ENCODE results near the gene OR11H6. TPM values are rescaled to one million over a fixed set of nuclear protein-coding genes. Genes with fewer than 3 reads are reported as not detected.

The OR11H6 gene
- polyA plus RNA-seq, 1 of the 3 experiments (the other 2 are of a cell fraction), result not detected

GRCh38 chr14:20195911-20196310, 27.6 kb upstream of the OR11H6 start:
- DNase-seq, result no peak
- Histone ChIP-seq H3K9me3 (no peaks in the 10 kb centered on the region), H3K4me2 (no peak overlapping the region), H3K9me2 (no peaks in the 10 kb centered on the region), H4K20me1 (ENCODE audit: insufficient read depth) (no peaks in the 10 kb centered on the region), H3K9ac (no peak overlapping the region), H3K4me3 (ENCODE audit: low read depth in 2 of 2, low read length in 1 of 2) (no peak overlapping the region), H3K27ac (ENCODE audit: low read depth in 2 of 2, low read length in 1 of 2) (no peak overlapping the region), H3K79me2 (ENCODE audit: insufficient read depth) (no peaks in the 10 kb centered on the region), H3F3A (replicated peaks; ENCODE audit: insufficient read depth) (no peaks in the 10 kb centered on the region), H3K27me3 (ENCODE audit: insufficient read depth) (peaks cover 40% of the 10 kb centered on the region), H3K4me1 (ENCODE audit: control insufficient read depth in 1 of 2, insufficient read depth in 2 of 2, low read depth in 1 of 2, low read length in 1 of 2) (no peaks in the 10 kb centered on the region), H3K36me3 (replicated peaks in 1 of 2; ENCODE audit: control insufficient read depth in 1 of 2, insufficient read depth in 2 of 2, low read length in 1 of 2) (no peaks in the 10 kb centered on the region), H2AFZ (ENCODE audit: low read depth) (no peak overlapping the region)
- TF ChIP-seq SIN3A (IDR thresholded peaks at IDR 0.05; ENCODE audit: borderline replicate concordance, low read depth, low read length), result no peak
- TF ChIP-seq FOSL2 (IDR thresholded peaks at IDR 0.05; ENCODE audit: borderline replicate concordance, low read depth), result no peak
- peak; percentile 66 for TF ChIP-seq CTCF (IDR thresholded peaks at IDR 0.05)
- no peak for TF ChIP-seq SMC3 (IDR thresholded peaks at IDR 0.05; ENCODE audit: low read depth, low read length)
- no peak for TF ChIP-seq ZBTB33 (IDR thresholded peaks at IDR 0.05; ENCODE audit: borderline replicate concordance, low read depth)
- peak; percentile 49 for TF ChIP-seq RAD21 (IDR thresholded peaks at IDR 0.05; ENCODE audit: low read length)
- ChIA-PET CTCF (no interaction called here), POLR2A (no interaction called here)
- WGBS (ENCODE audit: low lambda C conversion rate), result 9% methylated on average over 2 of the region's 2 CpGs

GRCh38 chr14:20197459-20197858, 26.1 kb upstream of the OR11H6 start:
- peaks cover 29% of the 10 kb centered on the region for H3K27me3 ChIP-seq (ENCODE audit: insufficient read depth)
- H3K27ac ChIP-seq (ENCODE audit: low read depth in 2 of 2, low read length in 1 of 2), result no peak overlapping the region
- H3K9me3 ChIP-seq, result no peaks in the 10 kb centered on the region
- no peaks in the 10 kb centered on the region for H3F3A ChIP-seq (replicated peaks; ENCODE audit: insufficient read depth)
- H3K36me3 ChIP-seq (replicated peaks in 1 of 2; ENCODE audit: control insufficient read depth in 1 of 2, insufficient read depth in 2 of 2, low read length in 1 of 2), result no peaks in the 10 kb centered on the region
- ChIA-PET CTCF (no interaction called here), POLR2A (no interaction called here)
- TF ChIP-seq PBX3 (IDR thresholded peaks at IDR 0.05) (no peak), ELF1 (IDR thresholded peaks at IDR 0.05) (no peak), TAF1 (IDR thresholded peaks at IDR 0.05; ENCODE audit: borderline replicate concordance, low read depth, low read length) (no peak), RFX5 (IDR thresholded peaks at IDR 0.05; ENCODE audit: low read length) (no peak), JUND (IDR thresholded peaks at IDR 0.05) (no peak), FOXM1 (IDR thresholded peaks at IDR 0.05; ENCODE audit: low read depth) (no peak)
- no peaks in the 10 kb centered on the region for H3K9me2 ChIP-seq
- H3K4me2 ChIP-seq, result no peak overlapping the region
- H2AFZ ChIP-seq (ENCODE audit: low read depth), result no peak overlapping the region
- H3K4me1 ChIP-seq (ENCODE audit: control insufficient read depth in 1 of 2, insufficient read depth in 2 of 2, low read depth in 1 of 2, low read length in 1 of 2), result no peaks in the 10 kb centered on the region
- H3K9ac ChIP-seq, result no peak overlapping the region
- no peaks in the 10 kb centered on the region for H3K79me2 ChIP-seq (ENCODE audit: insufficient read depth)
- 21% methylated on average over 5 of the region's 6 CpGs for WGBS (ENCODE audit: low lambda C conversion rate)
- H4K20me1 ChIP-seq (ENCODE audit: insufficient read depth), result no peaks in the 10 kb centered on the region
- no peak for DNase-seq
- no peak overlapping the region for H3K4me3 ChIP-seq (ENCODE audit: low read depth in 2 of 2, low read length in 1 of 2)
